Measurements from ENCODE around the gene FARP1. TPM values are rescaled to one million over a fixed set of nuclear protein-coding genes. Genes with fewer than 3 reads are reported as not detected.

Gene FARP1
- total and polyA plus RNA-seq, 4 experiments from 2014 or later = 0.26 to 1.5 (median 0.42) TPM; not detected in 1

DNA sequence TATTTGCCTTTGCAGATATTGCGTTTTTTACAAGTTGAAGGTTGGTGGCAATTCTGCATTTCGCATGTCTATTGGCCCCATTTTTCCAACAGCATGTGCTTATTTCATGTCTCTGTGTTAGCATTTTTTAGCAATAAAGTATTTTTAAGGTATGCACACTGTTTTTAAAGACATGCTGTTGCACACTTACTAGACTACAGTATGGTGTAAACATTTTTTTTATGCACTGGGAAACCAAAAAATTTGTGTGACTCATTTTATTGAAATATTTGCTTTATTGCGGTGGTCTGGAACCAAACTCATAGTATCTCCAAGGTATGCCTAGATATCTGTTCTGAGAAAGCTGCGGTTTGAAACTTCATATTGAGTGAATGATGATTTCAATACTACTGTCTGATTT is 89.6 kb downstream of the FARP1 start:
- Mint-ChIP-seq H3K36me3 (no peaks in the 10 kb centered on the region), H3K27ac (no peak overlapping the region), H3K4me1 (no peaks in the 10 kb centered on the region), H3K27me3 (peaks cover 2 to 3% of the 10 kb centered on the region in 2 donors), H3K9me3 (peaks cover 0 to 2% (median 0%) of the 10 kb centered on the region in 8 donors), H3K4me3 (no peak overlapping the region)
- intact Hi-C loops (cut with micrococcal nuclease) = no loop called here
- DNase-seq = no peak
- no peak overlapping the region for H3K4me3 ChIP-seq (ENCODE audit: low read length in 2 of 2)
- no peaks in the 10 kb centered on the region for H3K9me3 ChIP-seq (ENCODE audit: control insufficient read depth in 1 of 2, low read length in 2 of 2)
- no peaks in the 10 kb centered on the region for H3K36me3 ChIP-seq (ENCODE audit: insufficient read depth, low read length)
- peaks cover 3% of the 10 kb centered on the region for H3K27me3 ChIP-seq (ENCODE audit: insufficient read depth, low read length)
- no peaks in the 10 kb centered on the region for H3K4me1 ChIP-seq (ENCODE audit: insufficient read depth, low read length)
- CTCF ChIA-PET (ENCODE audit: partially characterized antibody) = no interaction called here
- POLR2A ChIA-PET (ENCODE audit: partially characterized antibody) = no interaction called here
- H3K27ac ChIP-seq (ENCODE audit: low read depth, low read length) = no peak overlapping the region

DNA sequence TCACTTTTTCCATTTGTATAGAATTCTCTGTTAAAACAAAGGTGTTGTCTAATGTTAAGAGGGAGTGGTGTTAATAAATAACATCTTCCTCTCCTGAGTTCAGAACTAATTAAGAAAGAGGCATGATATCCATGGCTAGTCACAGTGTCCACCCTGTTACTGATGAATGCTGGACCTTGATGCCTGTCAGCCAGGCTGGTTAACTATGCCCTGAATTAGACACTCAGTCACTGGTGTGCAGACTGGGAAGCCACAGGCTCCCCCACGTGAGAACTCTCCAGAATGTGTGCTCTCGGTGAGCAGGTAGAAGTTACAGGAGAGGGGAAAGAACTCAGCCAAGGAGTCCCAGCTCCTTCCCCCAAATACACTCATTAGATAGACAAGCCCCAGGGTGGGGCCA is 90.2 kb downstream of the FARP1 start:
- peaks cover 0 to 2% (median 0%) of the 10 kb centered on the region in 8 donors for H3K9me3 Mint-ChIP-seq
- H3K4me1 Mint-ChIP-seq = no peaks in the 10 kb centered on the region
- H3K4me3 ChIP-seq (ENCODE audit: low read length in 2 of 2) = no peak overlapping the region
- POLR2A ChIA-PET (ENCODE audit: partially characterized antibody) = no interaction called here
- peaks cover 0 to 2% of the 10 kb centered on the region in 2 donors for H3K27me3 Mint-ChIP-seq
- no peak overlapping the region for H3K4me3 Mint-ChIP-seq
- intact Hi-C loops (cut with micrococcal nuclease) = no loop called here
- no peaks in the 10 kb centered on the region for H3K36me3 Mint-ChIP-seq
- H3K36me3 ChIP-seq (ENCODE audit: insufficient read depth, low read length) = no peaks in the 10 kb centered on the region
- CTCF ChIA-PET (ENCODE audit: partially characterized antibody) = no interaction called here
- H3K27ac Mint-ChIP-seq = no peak overlapping the region
- H3K9me3 ChIP-seq (ENCODE audit: control insufficient read depth in 1 of 2, low read length in 2 of 2) = no peaks in the 10 kb centered on the region
- no peak overlapping the region for H3K27ac ChIP-seq (ENCODE audit: low read depth, low read length)
- H3K4me1 ChIP-seq (ENCODE audit: insufficient read depth, low read length) = no peaks in the 10 kb centered on the region
- DNase-seq = no peak
- peaks cover 3% of the 10 kb centered on the region for H3K27me3 ChIP-seq (ENCODE audit: insufficient read depth, low read length)

DNA sequence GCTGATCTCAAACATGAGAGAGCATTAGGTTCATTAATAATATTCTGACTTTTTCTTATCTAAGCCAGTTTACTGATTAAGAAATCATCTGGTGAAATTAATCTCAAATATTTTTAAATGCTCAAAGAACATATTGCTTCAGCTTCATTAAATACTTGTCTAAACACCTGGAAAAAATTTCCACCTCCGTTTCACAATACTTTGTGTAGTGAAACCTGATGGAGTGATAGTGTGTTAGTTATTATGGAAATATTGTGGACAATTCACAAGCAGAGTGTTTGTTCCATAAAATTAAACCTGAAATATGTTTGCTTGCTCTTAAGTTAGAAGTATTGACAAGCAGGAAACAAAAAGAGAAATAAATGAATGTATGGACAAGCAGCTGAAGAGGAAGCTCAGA is 91.5 kb downstream of the FARP1 start:
- no peaks in the 10 kb centered on the region for H3K36me3 ChIP-seq (ENCODE audit: insufficient read depth, low read length)
- peaks cover 3% of the 10 kb centered on the region for H3K27me3 ChIP-seq (ENCODE audit: insufficient read depth, low read length)
- no peaks in the 10 kb centered on the region for H3K9me3 ChIP-seq (ENCODE audit: control insufficient read depth in 1 of 2, low read length in 2 of 2)
- H3K27ac Mint-ChIP-seq = no peak overlapping the region
- ChIA-PET CTCF (ENCODE audit: partially characterized antibody) (no interaction called here), POLR2A (ENCODE audit: partially characterized antibody) (no interaction called here)
- no peak overlapping the region for H3K4me3 Mint-ChIP-seq
- intact Hi-C loops (cut with micrococcal nuclease) = no loop called here
- H3K4me1 Mint-ChIP-seq = no peaks in the 10 kb centered on the region
- no peak overlapping the region for H3K4me3 ChIP-seq (ENCODE audit: low read length in 2 of 2)
- peaks cover 0 to 4% (median 0%) of the 10 kb centered on the region in 8 donors for H3K9me3 Mint-ChIP-seq
- H3K4me1 ChIP-seq (ENCODE audit: insufficient read depth, low read length) = no peaks in the 10 kb centered on the region
- peaks cover 0 to 5% of the 10 kb centered on the region in 2 donors for H3K27me3 Mint-ChIP-seq
- DNase-seq = no peak
- no peaks in the 10 kb centered on the region for H3K36me3 Mint-ChIP-seq
- H3K27ac ChIP-seq (ENCODE audit: low read depth, low read length) = no peak overlapping the region

DNA sequence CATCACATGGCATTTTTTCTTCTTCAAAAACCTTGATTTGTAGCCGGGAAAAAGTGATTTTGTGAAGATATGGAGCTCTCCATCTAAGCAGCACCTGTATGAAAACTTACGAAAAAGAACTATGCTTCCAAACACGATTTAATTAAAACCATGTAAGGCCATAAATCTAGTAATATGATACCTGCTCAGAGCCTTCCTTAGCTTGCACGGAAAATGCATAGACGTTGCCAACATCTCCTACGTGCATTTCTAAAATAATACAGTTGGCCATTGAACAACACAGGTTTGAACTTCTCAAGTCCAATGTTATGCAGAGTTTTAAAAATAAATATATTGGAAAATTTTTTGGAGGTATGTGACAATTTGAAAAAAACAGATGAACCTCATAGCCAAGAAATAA is 93.3 kb downstream of the FARP1 start:
- peaks cover 3 to 7% of the 10 kb centered on the region in 2 donors for H3K27me3 Mint-ChIP-seq
- Histone ChIP-seq H3K4me1 (ENCODE audit: insufficient read depth, low read length) (no peaks in the 10 kb centered on the region), H3K9me3 (ENCODE audit: control insufficient read depth in 1 of 2, low read length in 2 of 2) (no peaks in the 10 kb centered on the region), H3K4me3 (ENCODE audit: low read length in 2 of 2) (no peak overlapping the region), H3K36me3 (ENCODE audit: insufficient read depth, low read length) (no peaks in the 10 kb centered on the region), H3K27ac (ENCODE audit: low read depth, low read length) (no peak overlapping the region), H3K27me3 (ENCODE audit: insufficient read depth, low read length) (peaks cover 3% of the 10 kb centered on the region)
- peaks cover 0 to 3% (median 0%) of the 10 kb centered on the region in 8 donors for H3K9me3 Mint-ChIP-seq
- H3K27ac Mint-ChIP-seq = no peak overlapping the region
- H3K4me1 Mint-ChIP-seq = no peaks in the 10 kb centered on the region
- no peaks in the 10 kb centered on the region for H3K36me3 Mint-ChIP-seq
- no peak for DNase-seq
- POLR2A ChIA-PET (ENCODE audit: partially characterized antibody) = no interaction called here
- CTCF ChIA-PET (ENCODE audit: partially characterized antibody) = no interaction called here
- intact Hi-C loops (cut with micrococcal nuclease) = no loop called here
- no peak overlapping the region for H3K4me3 Mint-ChIP-seq

DNA sequence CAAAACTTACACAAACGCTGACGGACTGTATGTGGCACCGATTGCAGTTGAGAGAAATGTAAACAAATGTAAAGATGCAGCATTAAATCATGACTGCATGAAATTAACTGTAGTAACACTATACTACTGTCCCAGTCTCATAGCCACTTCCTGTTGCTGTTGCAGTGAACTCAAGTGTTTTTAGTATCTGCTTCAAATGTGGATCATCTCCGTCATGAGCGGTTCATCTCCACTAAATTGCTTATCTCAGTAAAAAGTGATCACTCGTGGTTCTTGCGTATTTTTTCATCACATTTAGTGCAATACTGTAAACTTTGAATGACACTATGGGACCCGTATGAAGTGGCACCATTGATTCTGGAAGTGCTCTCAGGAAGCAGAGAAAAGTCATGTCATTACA is 94.4 kb downstream of the FARP1 start:
- no peaks in the 10 kb centered on the region for H3K9me3 ChIP-seq (ENCODE audit: control insufficient read depth in 1 of 2, low read length in 2 of 2)
- H3K36me3 ChIP-seq (ENCODE audit: insufficient read depth, low read length) = no peaks in the 10 kb centered on the region
- intact Hi-C loops (cut with micrococcal nuclease) = no loop called here
- no peak overlapping the region for H3K27ac ChIP-seq (ENCODE audit: low read depth, low read length)
- ChIA-PET POLR2A (ENCODE audit: partially characterized antibody) (no interaction called here), CTCF (ENCODE audit: partially characterized antibody) (no interaction called here)
- no peak for DNase-seq
- H3K4me3 ChIP-seq (ENCODE audit: low read length in 2 of 2) = no peak overlapping the region
- Mint-ChIP-seq H3K4me1 (no peaks in the 10 kb centered on the region), H3K9me3 (peaks cover 0 to 3% (median 0%) of the 10 kb centered on the region in 8 donors), H3K36me3 (no peaks in the 10 kb centered on the region), H3K27me3 (peaks cover 3 to 7% of the 10 kb centered on the region in 2 donors), H3K4me3 (no peak overlapping the region), H3K27ac (no peak overlapping the region)
- no peaks in the 10 kb centered on the region for H3K4me1 ChIP-seq (ENCODE audit: insufficient read depth, low read length)
- H3K27me3 ChIP-seq (ENCODE audit: insufficient read depth, low read length) = peaks cover 3% of the 10 kb centered on the region

DNA sequence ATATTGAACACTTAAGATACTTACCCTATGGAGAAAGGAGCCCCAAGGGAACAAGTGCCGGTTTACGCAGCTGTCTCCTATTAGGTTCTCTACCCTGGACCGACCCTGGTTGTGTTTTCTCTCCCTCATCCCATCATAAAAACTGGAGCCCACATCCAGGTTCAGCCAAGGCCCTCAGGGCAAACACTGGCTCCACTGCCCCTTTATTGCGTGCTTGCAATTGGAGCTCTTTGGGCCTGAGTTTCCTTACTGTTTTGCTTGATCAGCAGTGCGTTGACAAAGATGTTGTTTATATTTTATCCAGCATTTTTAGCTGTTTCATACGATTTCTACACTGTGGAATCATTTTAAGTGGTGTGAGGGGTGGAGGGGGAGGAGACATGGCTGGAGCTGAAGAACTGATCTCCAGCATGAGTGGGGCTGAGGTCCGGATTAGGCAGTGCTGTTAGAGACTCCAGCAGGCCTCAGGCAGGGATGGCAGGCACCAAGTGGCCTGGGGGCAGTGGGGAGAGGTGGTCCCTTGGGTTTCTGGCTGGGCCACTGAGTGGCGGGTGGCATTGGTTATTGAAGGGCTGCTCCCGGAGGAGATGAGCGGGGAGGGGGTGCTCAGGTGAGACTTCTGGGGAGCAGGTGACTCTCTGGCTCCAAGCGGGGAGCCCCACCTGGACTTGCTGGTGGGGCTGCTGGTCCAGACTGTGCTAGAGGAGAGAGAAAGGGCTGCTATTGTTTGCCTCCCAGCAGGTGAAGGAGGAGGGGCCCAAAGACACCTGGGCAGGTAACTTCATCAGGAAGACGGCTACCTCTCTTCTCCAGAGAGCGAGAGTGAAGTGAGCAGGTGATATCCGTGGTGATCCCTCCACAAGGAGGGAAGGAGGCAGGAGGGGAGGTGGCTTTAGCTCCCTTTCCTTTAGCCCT is 96.5 kb downstream of the FARP1 start:
- Histone ChIP-seq H3K27ac (ENCODE audit: low read depth, low read length) (no peak overlapping the region), H3K27me3 (ENCODE audit: insufficient read depth, low read length) (no peaks in the 10 kb centered on the region), H3K4me1 (ENCODE audit: insufficient read depth, low read length) (no peaks in the 10 kb centered on the region), H3K4me3 (ENCODE audit: low read length in 2 of 2) (no peak overlapping the region), H3K9me3 (ENCODE audit: control insufficient read depth in 1 of 2, low read length in 2 of 2) (no peaks in the 10 kb centered on the region), H3K36me3 (ENCODE audit: insufficient read depth, low read length) (no peaks in the 10 kb centered on the region)
- no peak for DNase-seq
- Mint-ChIP-seq H3K4me3 (no peak overlapping the region), H3K4me1 (no peaks in the 10 kb centered on the region), H3K27ac (no peak overlapping the region), H3K27me3 (peaks cover 3 to 6% of the 10 kb centered on the region in 2 donors), H3K36me3 (no peaks in the 10 kb centered on the region), H3K9me3 (peaks cover 0 to 3% (median 0%) of the 10 kb centered on the region in 8 donors)
- ChIA-PET CTCF (ENCODE audit: partially characterized antibody) (no interaction called here), POLR2A (ENCODE audit: partially characterized antibody) (no interaction called here)
- intact Hi-C loops (cut with micrococcal nuclease) = no loop called here

DNA sequence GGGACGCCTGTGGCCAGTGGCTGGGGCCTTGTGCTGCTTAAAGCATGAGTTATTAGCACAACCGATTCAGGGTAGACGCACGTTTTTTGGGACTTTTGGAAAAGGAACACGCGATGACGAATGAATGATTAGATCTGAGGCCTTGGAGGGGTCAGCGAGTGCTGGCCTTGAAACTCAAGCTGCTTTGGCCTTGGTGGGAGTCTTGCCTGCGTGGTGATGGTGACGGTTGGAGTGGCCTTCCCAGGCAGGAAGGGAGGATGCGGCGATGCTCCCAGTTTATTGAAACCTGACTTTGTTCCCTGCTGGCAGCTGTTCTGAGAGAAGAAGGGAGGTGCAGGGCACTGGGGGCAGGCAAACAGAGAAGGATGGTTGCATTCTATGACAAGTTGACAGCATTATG is 97.2 kb downstream of the FARP1 start:
- intact Hi-C loops (cut with micrococcal nuclease) = no loop called here
- peaks cover 4 to 10% of the 10 kb centered on the region in 2 donors for H3K27me3 Mint-ChIP-seq
- Histone ChIP-seq H3K4me3 (ENCODE audit: low read length in 2 of 2) (no peak overlapping the region), H3K27me3 (ENCODE audit: insufficient read depth, low read length) (no peaks in the 10 kb centered on the region), H3K36me3 (ENCODE audit: insufficient read depth, low read length) (no peaks in the 10 kb centered on the region), H3K4me1 (ENCODE audit: insufficient read depth, low read length) (no peaks in the 10 kb centered on the region), H3K27ac (ENCODE audit: low read depth, low read length) (no peak overlapping the region), H3K9me3 (ENCODE audit: control insufficient read depth in 1 of 2, low read length in 2 of 2) (no peaks in the 10 kb centered on the region)
- DNase-seq = no peak
- ChIA-PET POLR2A (ENCODE audit: partially characterized antibody) (no interaction called here), CTCF (ENCODE audit: partially characterized antibody) (no interaction called here)
- H3K4me1 Mint-ChIP-seq = no peaks in the 10 kb centered on the region
- H3K4me3 Mint-ChIP-seq = no peak overlapping the region
- H3K36me3 Mint-ChIP-seq = no peaks in the 10 kb centered on the region
- peaks cover 0 to 3% (median 0%) of the 10 kb centered on the region in 8 donors for H3K9me3 Mint-ChIP-seq
- H3K27ac Mint-ChIP-seq = no peak overlapping the region
